IMR-90 (cell line): ENCODE data around the gene CDH13. TPM values are rescaled to one million over a fixed set of nuclear protein-coding genes. Genes with fewer than 3 reads are reported as not detected.

ENCODE experiments used
- ATAC-seq: fragments of 200-7000 bp; cut with Tn5 transposase; 2 replicates; pipeline ENCODE4 v1.9.1; 2020; ENCODE audit warnings: low read depth, mild to moderate bottlenecking, moderate library complexity
- BruUV-seq: library from RNA; stranded (reverse); fragments of 400-500 nt; replicated peaks from 2 replicates; lab custom pipeline; 2021; lab: Mats Ljungman, UMichigan
- CTCF ChIA-PET: fragments of 300-600 bp; formaldehyde crosslinking; extraction: SDS; loops from one replicate; lab custom pipeline; 2021; ENCODE audit warnings: antibody characterized with exemption; lab: Yijun Ruan, JAX
- POLR2A ChIA-PET: fragments of 300-600 bp; sonication (Branson Sonifier 250); formaldehyde crosslinking; loops from one replicate; lab custom pipeline; 2022; ENCODE audit warnings: antibody characterized with exemption; ENCODE audit not compliant: unreplicated experiment; lab: Charles Lee
- DNase-seq: peaks from one replicate; pipeline ENCODE4 v3.0.0; 2013
- H2AFZ ChIP-seq: replicated peaks from 2 replicates; pipeline ENCODE3; 2013; ENCODE audit warnings: low read length, mild to moderate bottlenecking; ENCODE audit not compliant: poor library complexity
- H2AK5ac ChIP-seq: 2 replicates; pipeline ENCODE4 v1.6.1; 2013; ENCODE audit warnings: low read depth, low read length, inconsistent platforms
- H2AK9ac ChIP-seq: replicated peaks from 2 replicates; pipeline ENCODE3; 2013; ENCODE audit warnings: mild to moderate bottlenecking, low read depth, low read length, moderate library complexity; ENCODE audit not compliant: poor library complexity
- H2BK120ac ChIP-seq: 2 replicates; pipeline ENCODE4 v1.6.1; 2013; ENCODE audit warnings: low read depth, low read length, inconsistent platforms
- H2BK15ac ChIP-seq: 3 replicates; pipeline ENCODE4 v1.6.1; 2013; ENCODE audit warnings: low read depth, low read length, inconsistent platforms
- H2BK20ac ChIP-seq: 2 replicates; pipeline ENCODE4 v1.6.1; 2013; ENCODE audit warnings: low read depth, mild to moderate bottlenecking, inconsistent platforms, low read length, moderate library complexity
- H2BK5ac ChIP-seq: 2 replicates; pipeline ENCODE4 v1.6.1; 2013; ENCODE audit warnings: mild to moderate bottlenecking, low read depth, low read length, inconsistent platforms; ENCODE audit not compliant: poor library complexity, severe bottlenecking
- H3K14ac ChIP-seq: replicated peaks from 2 replicates; pipeline ENCODE4 v1.6.1; 2013; ENCODE audit warnings: low read depth, low read length, inconsistent platforms
- H3K18ac ChIP-seq: 2 replicates; pipeline ENCODE4 v1.6.1; 2013; ENCODE audit warnings: low read depth, low read length, control low read depth
- H3K23ac ChIP-seq: 2 replicates; pipeline ENCODE4 v1.6.1; 2013; ENCODE audit warnings: low read depth, low read length, inconsistent platforms
- H3K27ac ChIP-seq: 2 replicates; pipeline ENCODE4 v1.5.1; 2013; ENCODE audit warnings: mild to moderate bottlenecking, control low read depth, low read length; ENCODE audit not compliant: insufficient read depth
- H3K27me3 ChIP-seq: 2 replicates; pipeline ENCODE4 v1.6.1; 2013; ENCODE audit warnings: low read length; ENCODE audit not compliant: control insufficient read depth, insufficient read depth
- H3K36me3 ChIP-seq: 2 replicates; pipeline ENCODE4 v1.6.1; 2013; ENCODE audit warnings: low read length, mixed read lengths; ENCODE audit not compliant: control insufficient read depth, insufficient read depth
- H3K4ac ChIP-seq: 2 replicates; pipeline ENCODE4 v1.6.1; 2013; ENCODE audit warnings: low read depth, low read length, inconsistent platforms
- H3K4me1 ChIP-seq: 2 replicates; pipeline ENCODE4 v1.6.1; 2013; ENCODE audit warnings: low read length, mixed read lengths; ENCODE audit not compliant: control insufficient read depth, insufficient read depth
- H3K4me2 ChIP-seq: 2 replicates; pipeline ENCODE4 v1.6.1; 2013; ENCODE audit warnings: low read depth, mild to moderate bottlenecking, control low read depth, low read length, moderate library complexity
- H3K4me3 ChIP-seq: 2 replicates; pipeline ENCODE4 v1.5.1; 2013; ENCODE audit warnings: low read depth, mild to moderate bottlenecking, control low read depth, low read length, moderate library complexity; ENCODE audit not compliant: insufficient read depth
- H3K56ac ChIP-seq: 2 replicates; pipeline ENCODE4 v1.6.1; 2013; ENCODE audit warnings: low read length, inconsistent platforms; ENCODE audit not compliant: insufficient read depth; ENCODE audit errors: extremely low read depth
- H3K79me1 ChIP-seq, 2 experiments: 2 replicates each; pipeline ENCODE4 v1.6.1; 2013; ENCODE audit warnings: low read length in 2 of 2, inconsistent platforms in 1 of 2, low read depth in 1 of 2
- H3K9ac ChIP-seq: 2 replicates; pipeline ENCODE4 v1.6.1; 2013; ENCODE audit warnings: low read depth, low read length, control low read depth
- H3K9me1 ChIP-seq: 2 replicates; pipeline ENCODE4 v1.6.1; 2013; ENCODE audit warnings: low read length, inconsistent platforms; ENCODE audit not compliant: insufficient read depth
- H3K9me3 ChIP-seq: 2 replicates; pipeline ENCODE4 v1.6.1; 2013; ENCODE audit warnings: low read length; ENCODE audit not compliant: control insufficient read depth, insufficient read depth
- H4K20me1 ChIP-seq: 2 replicates; pipeline ENCODE4 v1.6.1; 2013; ENCODE audit warnings: low read length, inconsistent platforms; ENCODE audit not compliant: insufficient read depth
- H4K5ac ChIP-seq: 2 replicates; pipeline ENCODE4 v1.6.1; 2013; ENCODE audit warnings: mild to moderate bottlenecking, low read depth, low read length, control low read depth
- H4K8ac ChIP-seq, 2 experiments: 2 replicates each; pipeline ENCODE4 v1.6.1; 2013; ENCODE audit warnings: low read depth in 2 of 2, low read length in 2 of 2, control low read depth in 1 of 2, inconsistent platforms in 1 of 2
- H4K91ac ChIP-seq: 2 replicates; pipeline ENCODE4 v1.6.1; 2013; ENCODE audit warnings: low read depth, low read length, inconsistent platforms; ENCODE audit not compliant: insufficient read depth
- CEBPB ChIP-seq: IDR thresholded peaks from 2 replicates; pipeline ENCODE4 v1.6.1; 2012; ENCODE audit warnings: low read depth, low read length, improper control_type of control experiment
- CHD1 ChIP-seq: IDR thresholded peaks from 2 replicates; pipeline ENCODE4 v1.6.1; 2012; ENCODE audit warnings: low read depth, low read length, improper control_type of control experiment
- CTCF ChIP-seq: conservative IDR thresholded peaks from 2 replicates; pipeline ENCODE4 v1.5.1; 2012; ENCODE audit warnings: mild to moderate bottlenecking, low read depth, low read length, improper control_type of control experiment
- ELK1 ChIP-seq: fragments of 150-350 bp; IDR thresholded peaks from 2 replicates; pipeline ENCODE4 v1.6.1; 2016; ENCODE audit warnings: low read depth, mild to moderate bottlenecking, low read length, moderate library complexity, borderline replicate concordance
- FOS ChIP-seq: fragments of 150-350 bp; IDR thresholded peaks from 2 replicates; pipeline ENCODE4 v1.6.1; 2016; ENCODE audit warnings: low read depth, low read length
- MAZ ChIP-seq: IDR thresholded peaks from 2 replicates; pipeline ENCODE4 v1.6.1; 2012; ENCODE audit warnings: low read depth, mild to moderate bottlenecking, low read length, improper control_type of control experiment, moderate library complexity, borderline replicate concordance
- MXI1 ChIP-seq: IDR thresholded peaks from 2 replicates; pipeline ENCODE4 v1.6.1; 2012; ENCODE audit warnings: low read depth, mild to moderate bottlenecking, low read length, moderate library complexity, borderline replicate concordance
- NFE2L2 ChIP-seq: fragments of 150-350 bp; IDR thresholded peaks from 2 replicates; pipeline ENCODE4 v1.6.1; 2016; ENCODE audit warnings: low read depth, mild to moderate bottlenecking, low read length
- POLR2A ChIP-seq: IDR thresholded peaks from 2 replicates; pipeline ENCODE4 v1.6.1; 2012; ENCODE audit warnings: mild to moderate bottlenecking, low read depth, low read length
- RCOR1 ChIP-seq: IDR thresholded peaks from 2 replicates; pipeline ENCODE4 v1.6.1; 2012; ENCODE audit warnings: mild to moderate bottlenecking, low read length, improper control_type of control experiment; ENCODE audit not compliant: insufficient replicate concordance
- RFX5 ChIP-seq: IDR thresholded peaks from 2 replicates; pipeline ENCODE4 v1.8.0; 2012; ENCODE audit warnings: low read depth, mild to moderate bottlenecking, low read length, moderate library complexity
- SMC3 ChIP-seq: fragments of 150-350 bp; IDR thresholded peaks from 2 replicates; pipeline ENCODE4 v1.6.1; 2016; ENCODE audit warnings: low read depth, mild to moderate bottlenecking, antibody characterized with exemption, low read length, moderate library complexity
- USF2 ChIP-seq: fragments of 150-350 bp; IDR thresholded peaks from 2 replicates; pipeline ENCODE4 v1.6.1; 2017; ENCODE audit warnings: mild to moderate bottlenecking, antibody characterized with exemption, low read length, low read depth
- WGBS, 2 experiments: methylation state at CpG; one replicate each; pipeline versions ENCODE4 v1.1.5 to v1.1.7; 2013; ENCODE audit warnings: missing lambda C conversion rate in 2 of 2; ENCODE audit not compliant: insufficient read length in 1 of 2; ENCODE audit errors: extremely low coverage in 2 of 2; 5-methylcytosine and 5-hydroxymethylcytosine counted together
- dilution Hi-C: fragments of 300-500 bp; cut with HindIII; formaldehyde crosslinking; loops from one replicate; pipeline ENCODE4 v1.14.3; 2018; ENCODE audit warnings: low sequenced_read_pairs; ENCODE audit not compliant: unreplicated experiment
- in situ Hi-C: fragments of 300-500 bp; cut with MboI; formaldehyde crosslinking; loops from 3 replicates; pipeline ENCODE4 v1.14.3; 2019; ENCODE audit warnings: low sequenced_read_pairs, inconsistent platforms, mixed read lengths
- intact Hi-C: fragments of 100-400 bp; cut with micrococcal nuclease; formaldehyde crosslinking; loops from 2 replicates; pipeline ENCODE4 v1.10.0; 2022
- polyA plus RNA-seq, 3 experiments: library from polyadenylated mRNA; depleted of rRNA; stranded (reverse); fragments of >200 nt; gene quantifications; 2 replicates each; pipeline ENCODE4 v1.2.3, GENCODE V29; 2012; ENCODE audit warnings: low replicate concordance in 1 of 3
- total RNA-seq: library from RNA; depleted of rRNA; stranded (reverse); fragments of >200 nt; gene quantifications from 2 replicates; pipeline ENCODE4 v1.2.3, GENCODE V29; 2012

CDH13 gene
- total and polyA plus RNA-seq, 2 of the 4 experiments (the other 2 are of a cell fraction), result 61.6 to 74.7 TPM

- Histone ChIP-seq H2AK5ac (no peak overlapping the region), H3K9me3 (no peaks in the 10 kb centered on the region), H2AFZ (no peak overlapping the region), H4K5ac (no peak overlapping the region), H3K4me3 (no peak overlapping the region), H2BK15ac (no peak overlapping the region), H3K14ac (0 out of 2 replicates have a peak overlapping the region, but pooled peaks have one; percentile 37), H2BK120ac (no peak overlapping the region; the same call in 1 of the 2 replicates), H3K4ac (no peak overlapping the region), H4K91ac (no peak overlapping the region), H2AK9ac (no peak overlapping the region), H3K9me1 (no peaks in the 10 kb centered on the region; the same call in 1 of the 2 replicates), H2BK20ac (no peak overlapping the region), H3K79me1 (peaks cover 0 to 3% of the 10 kb centered on the region in 2 experiments; a peak in 1 of 4 replicates), H2BK5ac (no peak overlapping the region), H4K8ac (no peak overlapping the region), H3K4me1 (no peaks in the 10 kb centered on the region), H3K23ac (no peak overlapping the region), H3K36me3 (no peaks in the 10 kb centered on the region), H3K9ac (no peak overlapping the region), H4K20me1 (no peaks in the 10 kb centered on the region), H3K4me2 (no peak overlapping the region), H3K56ac (no peak overlapping the region), H3K27ac (no peak overlapping the region), H3K18ac (no peak overlapping the region), H3K27me3 (no peaks in the 10 kb centered on the region)
- BruUV-seq, result no TSS peak
- POLR2A ChIA-PET, result no interaction called here
- ATAC-seq (no peak), DNase-seq (no peak)
- CTCF ChIA-PET, result no interaction called here
- dilution Hi-C loops, result no loop called here
- in situ Hi-C loops, result no loop called here
- intact Hi-C loops, result no loop called here
- WGBS, 2 experiments, result 80% methylated on average over 1 of the region's 4 CpGs; no CpG with 5 or more reads in 1 of the 2 experiments
- TF ChIP-seq POLR2A, result no peak
- no peak for TF ChIP-seq RFX5
- TF ChIP-seq FOS, result no peak
- no peak for TF ChIP-seq USF2
- TF ChIP-seq CHD1, result no peak
- TF ChIP-seq RCOR1, result no peak
- TF ChIP-seq SMC3, result no peak
- no peak for TF ChIP-seq MXI1
- no peak for TF ChIP-seq MAZ
- TF ChIP-seq CEBPB, result no peak
- no peak for TF ChIP-seq CTCF
- TF ChIP-seq NFE2L2, result no peak
- no peak for TF ChIP-seq ELK1
Measured at GRCh38 chr16:83013071-83013470, 386.3 kb downstream of the CDH13 start.
